ENCODE measurements around the gene UBAC1.

DNA sequence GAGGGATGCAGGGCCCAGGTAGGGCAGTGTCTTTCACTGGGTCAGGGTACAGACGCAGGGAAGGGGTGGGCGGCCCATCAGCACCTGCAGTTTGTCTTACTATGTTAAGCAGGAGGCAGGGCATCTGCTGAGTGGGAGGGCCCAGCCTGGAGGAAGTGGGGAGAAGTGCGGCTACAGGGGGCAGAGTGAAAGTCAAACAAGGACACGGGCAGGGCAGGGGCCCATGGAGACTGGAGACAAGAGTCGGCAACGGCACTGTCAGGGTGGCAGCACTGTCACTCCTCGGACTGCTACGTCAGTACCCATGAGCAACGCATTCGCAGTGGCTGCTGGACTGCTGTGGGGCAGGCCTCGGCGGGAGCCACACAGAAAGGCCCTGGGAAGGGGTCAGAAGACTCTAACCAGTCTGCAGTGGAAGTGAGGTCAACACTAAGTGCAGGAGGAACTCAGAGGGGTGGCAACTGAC, 73.6 kb downstream of the UBAC1 start:
- TF ChIP-seq, protein P1, sequence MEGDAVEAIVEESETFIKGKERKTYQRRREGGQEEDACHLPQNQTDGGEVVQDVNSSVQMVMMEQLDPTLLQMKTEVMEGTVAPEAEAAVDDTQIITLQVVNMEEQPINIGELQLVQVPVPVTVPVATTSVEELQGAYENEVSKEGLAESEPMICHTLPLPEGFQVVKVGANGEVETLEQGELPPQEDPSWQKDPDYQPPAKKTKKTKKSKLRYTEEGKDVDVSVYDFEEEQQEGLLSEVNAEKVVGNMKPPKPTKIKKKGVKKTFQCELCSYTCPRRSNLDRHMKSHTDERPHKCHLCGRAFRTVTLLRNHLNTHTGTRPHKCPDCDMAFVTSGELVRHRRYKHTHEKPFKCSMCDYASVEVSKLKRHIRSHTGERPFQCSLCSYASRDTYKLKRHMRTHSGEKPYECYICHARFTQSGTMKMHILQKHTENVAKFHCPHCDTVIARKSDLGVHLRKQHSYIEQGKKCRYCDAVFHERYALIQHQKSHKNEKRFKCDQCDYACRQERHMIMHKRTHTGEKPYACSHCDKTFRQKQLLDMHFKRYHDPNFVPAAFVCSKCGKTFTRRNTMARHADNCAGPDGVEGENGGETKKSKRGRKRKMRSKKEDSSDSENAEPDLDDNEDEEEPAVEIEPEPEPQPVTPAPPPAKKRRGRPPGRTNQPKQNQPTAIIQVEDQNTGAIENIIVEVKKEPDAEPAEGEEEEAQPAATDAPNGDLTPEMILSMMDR (conservative IDR thresholded peaks at IDR 0.05): no peak
- TF ChIP-seq ZFX (IDR thresholded peaks at IDR 0.05): no peak
